ENCODE measurements around the gene BCL2L12. TPM values are rescaled to one million over a fixed set of nuclear protein-coding genes. Genes with fewer than 3 reads are reported as not detected.

BCL2L12 gene
- total RNA-seq, 4 donors from 2014 or later, result 3.1 to 23.8 (median 3.5) TPM

DNA sequence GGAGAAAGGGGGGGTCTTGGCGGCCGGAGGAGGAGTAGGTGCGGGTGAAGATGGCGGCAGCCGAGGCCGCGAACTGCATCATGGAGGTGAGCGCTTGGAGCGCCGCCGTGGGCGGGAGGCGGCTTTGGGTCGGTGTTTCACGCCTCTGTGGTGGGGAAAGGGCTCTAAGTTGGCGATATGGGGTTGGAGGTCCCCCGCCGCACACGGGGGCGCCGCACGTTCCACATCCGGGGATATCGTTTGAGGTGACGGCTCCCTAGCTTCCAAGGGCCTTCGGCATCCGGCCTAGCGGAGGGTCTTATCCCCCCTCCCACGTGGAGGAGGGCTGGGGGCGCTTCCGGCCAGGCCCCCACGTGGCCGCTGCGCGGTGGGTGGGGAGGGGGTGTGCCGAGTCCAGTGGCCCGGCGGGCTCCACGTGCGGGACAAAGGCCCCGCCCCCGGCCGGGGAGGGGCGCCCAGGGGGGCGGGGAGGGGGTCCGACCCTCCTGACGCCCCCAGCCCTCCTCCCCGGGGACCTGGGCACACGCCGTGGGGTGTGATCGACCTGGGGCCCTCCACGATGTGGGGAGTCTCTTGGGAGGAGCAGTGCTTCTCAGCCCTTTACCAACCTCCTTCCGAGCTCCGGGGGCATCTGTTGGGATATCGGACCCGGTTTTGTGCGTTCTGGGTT is 11.6 kb downstream of the BCL2L12 start, which contains the start of gene PRMT1:
PRMT1 (plus strand) TSS at position 41 of the 670 bp plus-strand sequence; CDS start at position 51, 10 bp downstream.
- Histone ChIP-seq H3K36me3 (no peaks in the 10 kb centered on the region), H3K9me3 (no peaks in the 10 kb centered on the region), H3K27ac (peak within 1 kb of the TSS; percentile 94 to 95), H3K4me3 (peak within 1 kb of the TSS; percentile 64 to 86), H3K27me3 (no peaks in the 10 kb centered on the region), H3K4me1 (peaks cover 0 to 4% of the 10 kb centered on the region in 2 donors)
- no peak for TF ChIP-seq CTCF (IDR thresholded peaks at IDR 0.05)
- peak; percentile 83 to 91 for TF ChIP-seq POLR2A (IDR thresholded peaks at IDR 0.05)
- DNase-seq, result no peak
- intact Hi-C loops (cut with DNase I; ENCODE audit: low total_unique reads), result no loop called here

GRCh38 chr19:49677901-49678674 is 12.4 kb downstream of the BCL2L12 start:
- DNase-seq, result peak; percentile 75 to 76
- Histone ChIP-seq H3K9me3 (no peaks in the 10 kb centered on the region), H3K4me1 (peaks cover 0 to 4% of the 10 kb centered on the region in 2 donors), H3K27me3 (no peaks in the 10 kb centered on the region), H3K4me3 (peak overlapping the region; percentile 64 to 86), H3K27ac (peak overlapping the region; percentile 85 to 94), H3K36me3 (no peaks in the 10 kb centered on the region)
- intact Hi-C loops (cut with DNase I; ENCODE audit: low total_unique reads), result no loop called here
- TF ChIP-seq CTCF (IDR thresholded peaks at IDR 0.05), result peak; percentile 37 to 62 (median 52)
- no peak for TF ChIP-seq POLR2A (IDR thresholded peaks at IDR 0.05)

- Histone ChIP-seq H3K36me3 (no peaks in the 10 kb centered on the region), H3K4me3 (no peak overlapping the region), H3K27me3 (no peaks in the 10 kb centered on the region), H3K27ac (peak overlapping the region; percentile 65 to 85), H3K9me3 (no peaks in the 10 kb centered on the region), H3K4me1 (peaks cover 0 to 4% of the 10 kb centered on the region in 2 donors)
- intact Hi-C loops (cut with DNase I; ENCODE audit: low total_unique reads), result no loop called here
- TF ChIP-seq POLR2A (IDR thresholded peaks at IDR 0.05) (no peak), CTCF (IDR thresholded peaks at IDR 0.05) (no peak)
- DNase-seq, result peak in 1 of 2 donors; percentile 13
Measured at GRCh38 chr19:49678985-49679770, 13.4 kb downstream of the BCL2L12 start.

DNA sequence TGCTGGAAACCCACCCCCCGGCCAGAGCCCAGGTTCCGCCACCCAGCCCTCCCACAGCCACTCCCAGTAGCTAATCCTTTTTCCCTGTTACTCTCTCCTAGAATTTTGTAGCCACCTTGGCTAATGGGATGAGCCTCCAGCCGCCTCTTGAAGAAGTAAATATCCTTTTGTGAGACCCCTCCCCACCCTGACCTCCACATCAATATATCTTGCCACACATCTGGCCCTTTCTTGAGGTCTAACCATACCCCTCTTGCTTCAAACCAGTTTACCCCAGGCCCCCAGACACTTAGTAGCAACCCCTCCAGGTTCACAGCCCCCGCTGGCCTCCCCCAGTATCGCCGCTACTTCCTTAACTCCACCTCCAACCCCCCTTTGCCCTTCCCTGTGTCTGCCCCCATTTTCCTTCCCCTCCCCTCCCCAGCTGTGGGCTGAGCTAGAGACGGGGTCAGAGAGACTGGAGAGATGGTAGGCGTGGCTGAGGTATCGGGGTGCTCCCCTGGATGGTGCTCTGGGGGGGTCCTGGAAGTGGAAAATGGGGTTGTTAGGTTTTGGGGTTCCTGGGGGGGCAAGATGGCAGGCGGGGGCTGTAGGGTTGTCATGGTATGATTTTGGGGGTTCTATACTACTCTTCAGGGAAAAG is 14.2 kb downstream of the BCL2L12 start:
- intact Hi-C loops (cut with DNase I; ENCODE audit: low total_unique reads), result no loop called here
- H3K4me1 ChIP-seq, result peaks cover 0 to 4% of the 10 kb centered on the region in 2 donors
- DNase-seq, result no peak

More for the DNA sequence above, 14.2 kb downstream of the BCL2L12 start:
- no peaks in the 10 kb centered on the region for H3K36me3 ChIP-seq
- no peak overlapping the region for H3K4me3 ChIP-seq
- H3K27me3 ChIP-seq, result no peaks in the 10 kb centered on the region
- H3K9me3 ChIP-seq, result no peaks in the 10 kb centered on the region
- peak overlapping the region; percentile 65 to 70 for H3K27ac ChIP-seq
- TF ChIP-seq POLR2A (IDR thresholded peaks at IDR 0.05) (no peak), CTCF (IDR thresholded peaks at IDR 0.05) (no peak)
